K562 (cell line): ENCODE results near the gene TLCD4.

ENCODE experiments used
- FIP1L1 ChIP-seq: fragments of 200-400 bp; formaldehyde crosslinking; IDR thresholded peaks from 2 replicates; pipeline ENCODE4 v1.6.1; 2018; ENCODE audit warnings: mild to moderate bottlenecking, low read depth, low read length; ENCODE audit not compliant: poor library complexity, severe bottlenecking
- GABPA ChIP-seq: fragments of 200-800 bp; sonication (Bioruptor generic); conservative IDR thresholded peaks from 2 replicates; pipeline ENCODE4 v1.6.1; 2016; ENCODE audit warnings: low read depth, missing genetic modification characterization, missing compliant biosample characterization
- NFYB ChIP-seq: IDR thresholded peaks from 2 replicates; pipeline ENCODE4 v1.6.1; 2011; ENCODE audit warnings: mild to moderate bottlenecking, moderate library complexity; ENCODE audit not compliant: insufficient read length; ENCODE audit errors: extremely low read depth
- NRF1 ChIP-seq, 2 experiments: fragments of 450-650 bp; IDR thresholded peaks in 1 of 2; conservative IDR thresholded peaks in 1 of 2; 2 replicates each; pipeline ENCODE4 v1.6.1; 2014; ENCODE audit warnings: mild to moderate bottlenecking in 2 of 2
- ZNF551 ChIP-seq: fragments of 250-450 bp; sonication (Bioruptor Pico); IDR thresholded peaks from 2 replicates; pipeline ENCODE4 v1.5.0; 2021; ENCODE audit warnings: mild to moderate bottlenecking, moderate library complexity
- TF ChIP-seq, protein P1 (sequence below), 3 experiments: IDR thresholded peaks in 2 of 3; conservative IDR thresholded peaks in 1 of 3; 2 replicates each; pipeline ENCODE4 v1.5.1; 2011 to 2012; ENCODE audit warnings: low read length in 3 of 3, mild to moderate bottlenecking in 3 of 3, control low read depth in 2 of 3, improper control_type of control experiment in 1 of 3, inconsistent platforms in 1 of 3, low read depth in 1 of 3, mixed read lengths in 1 of 3, moderate library complexity in 1 of 3; ENCODE audit not compliant: insufficient read depth in 2 of 3
- TF ChIP-seq, protein P2 (sequence below): sonication (generic); formaldehyde crosslinking; IDR thresholded peaks from 2 replicates; pipeline ENCODE4 v1.9.0; 2022; ENCODE audit warnings: mild to moderate bottlenecking, missing genetic modification reagents
- TF ChIP-seq, protein P3 (sequence below), 2 experiments: fragments of 450-650 bp; conservative IDR thresholded peaks; 2 replicates each; pipeline ENCODE4 v1.6.1; 2017; ENCODE audit warnings: mild to moderate bottlenecking in 2 of 2, moderate library complexity in 2 of 2
- TF ChIP-seq, protein P4 (sequence below): IDR thresholded peaks from 2 replicates; pipeline ENCODE4 v1.6.1; 2012; ENCODE audit warnings: low read depth, low read length, improper control_type of control experiment, borderline replicate concordance

DNA sequence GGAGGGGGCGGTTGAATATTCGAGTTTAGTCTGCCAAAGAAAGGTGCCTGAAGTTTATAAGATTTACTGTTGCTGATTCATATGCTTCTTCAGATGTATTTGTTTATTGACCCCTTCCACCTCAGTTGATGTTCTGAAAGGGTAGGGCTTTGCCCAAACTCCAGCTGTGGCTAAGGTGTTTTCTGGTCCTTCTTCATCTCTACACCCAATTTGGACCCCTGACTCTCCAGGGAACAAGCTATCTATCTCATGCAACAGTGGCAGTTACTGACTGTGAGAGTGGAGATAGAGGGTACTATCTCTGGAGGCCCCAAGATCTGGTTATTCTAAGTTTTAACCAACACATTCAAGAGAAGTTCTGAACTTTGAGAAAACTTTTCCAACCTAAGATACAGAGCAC, 31.8 kb upstream of the TLCD4 start:
- TF ChIP-seq, protein P1, sequence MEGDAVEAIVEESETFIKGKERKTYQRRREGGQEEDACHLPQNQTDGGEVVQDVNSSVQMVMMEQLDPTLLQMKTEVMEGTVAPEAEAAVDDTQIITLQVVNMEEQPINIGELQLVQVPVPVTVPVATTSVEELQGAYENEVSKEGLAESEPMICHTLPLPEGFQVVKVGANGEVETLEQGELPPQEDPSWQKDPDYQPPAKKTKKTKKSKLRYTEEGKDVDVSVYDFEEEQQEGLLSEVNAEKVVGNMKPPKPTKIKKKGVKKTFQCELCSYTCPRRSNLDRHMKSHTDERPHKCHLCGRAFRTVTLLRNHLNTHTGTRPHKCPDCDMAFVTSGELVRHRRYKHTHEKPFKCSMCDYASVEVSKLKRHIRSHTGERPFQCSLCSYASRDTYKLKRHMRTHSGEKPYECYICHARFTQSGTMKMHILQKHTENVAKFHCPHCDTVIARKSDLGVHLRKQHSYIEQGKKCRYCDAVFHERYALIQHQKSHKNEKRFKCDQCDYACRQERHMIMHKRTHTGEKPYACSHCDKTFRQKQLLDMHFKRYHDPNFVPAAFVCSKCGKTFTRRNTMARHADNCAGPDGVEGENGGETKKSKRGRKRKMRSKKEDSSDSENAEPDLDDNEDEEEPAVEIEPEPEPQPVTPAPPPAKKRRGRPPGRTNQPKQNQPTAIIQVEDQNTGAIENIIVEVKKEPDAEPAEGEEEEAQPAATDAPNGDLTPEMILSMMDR (IDR thresholded peaks at IDR 0.05 in 2 of 3, conservative IDR thresholded peaks at IDR 0.05 in 1 of 3; ENCODE audit: insufficient read depth in 2 of 3, low read depth in 1 of 3, low read length in 3 of 3) = no peak
- TF ChIP-seq, protein P2, sequence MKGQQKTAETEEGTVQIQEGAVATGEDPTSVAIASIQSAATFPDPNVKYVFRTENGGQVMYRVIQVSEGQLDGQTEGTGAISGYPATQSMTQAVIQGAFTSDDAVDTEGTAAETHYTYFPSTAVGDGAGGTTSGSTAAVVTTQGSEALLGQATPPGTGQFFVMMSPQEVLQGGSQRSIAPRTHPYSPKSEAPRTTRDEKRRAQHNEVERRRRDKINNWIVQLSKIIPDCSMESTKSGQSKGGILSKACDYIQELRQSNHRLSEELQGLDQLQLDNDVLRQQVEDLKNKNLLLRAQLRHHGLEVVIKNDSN (CRISPR knock-in tag) = no peak
- TF ChIP-seq, protein P3, sequence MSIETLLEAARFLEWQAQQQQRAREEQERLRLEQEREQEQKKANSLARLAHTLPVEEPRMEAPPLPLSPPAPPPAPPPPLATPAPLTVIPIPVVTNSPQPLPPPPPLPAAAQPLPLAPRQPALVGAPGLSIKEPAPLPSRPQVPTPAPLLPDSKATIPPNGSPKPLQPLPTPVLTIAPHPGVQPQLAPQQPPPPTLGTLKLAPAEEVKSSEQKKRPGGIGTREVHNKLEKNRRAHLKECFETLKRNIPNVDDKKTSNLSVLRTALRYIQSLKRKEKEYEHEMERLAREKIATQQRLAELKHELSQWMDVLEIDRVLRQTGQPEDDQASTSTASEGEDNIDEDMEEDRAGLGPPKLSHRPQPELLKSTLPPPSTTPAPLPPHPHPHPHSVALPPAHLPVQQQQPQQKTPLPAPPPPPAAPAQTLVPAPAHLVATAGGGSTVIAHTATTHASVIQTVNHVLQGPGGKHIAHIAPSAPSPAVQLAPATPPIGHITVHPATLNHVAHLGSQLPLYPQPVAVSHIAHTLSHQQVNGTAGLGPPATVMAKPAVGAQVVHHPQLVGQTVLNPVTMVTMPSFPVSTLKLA (conservative IDR thresholded peaks at IDR 0.05) = no peak
- TF ChIP-seq NRF1 (conservative IDR thresholded peaks at IDR 0.05 in 1 of 2, IDR thresholded peaks at IDR 0.05 in 1 of 2) = no peak
- TF ChIP-seq FIP1L1 = no peak
- TF ChIP-seq GABPA (tag) = no peak
- TF ChIP-seq, protein P4, sequence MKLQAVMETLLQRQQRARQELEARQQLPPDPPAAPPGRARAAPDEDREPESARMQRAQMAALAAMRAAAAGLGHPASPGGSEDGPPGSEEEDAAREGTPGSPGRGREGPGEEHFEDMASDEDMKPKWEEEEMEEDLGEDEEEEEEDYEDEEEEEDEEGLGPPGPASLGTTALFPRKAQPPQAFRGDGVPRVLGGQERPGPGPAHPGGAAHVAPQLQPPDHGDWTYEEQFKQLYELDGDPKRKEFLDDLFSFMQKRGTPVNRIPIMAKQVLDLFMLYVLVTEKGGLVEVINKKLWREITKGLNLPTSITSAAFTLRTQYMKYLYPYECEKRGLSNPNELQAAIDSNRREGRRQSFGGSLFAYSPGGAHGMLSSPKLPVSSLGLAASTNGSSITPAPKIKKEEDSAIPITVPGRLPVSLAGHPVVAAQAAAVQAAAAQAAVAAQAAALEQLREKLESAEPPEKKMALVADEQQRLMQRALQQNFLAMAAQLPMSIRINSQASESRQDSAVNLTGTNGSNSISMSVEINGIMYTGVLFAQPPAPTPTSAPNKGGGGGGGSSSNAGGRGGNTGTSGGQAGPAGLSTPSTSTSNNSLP = no peak
- TF ChIP-seq NFYB = no peak
- no peak for TF ChIP-seq ZNF551 (CRISPR knock-in tag)
